Endothelial cell of umbilical vein (primary cell): ENCODE data around the gene INHBE. TPM values are rescaled to one million over a fixed set of nuclear protein-coding genes. Genes with fewer than 3 reads are reported as not detected.

Experiments used
- BruUV-seq: library from RNA; stranded (reverse); fragments of 400-500 nt; replicated peaks from 2 replicates; lab custom pipeline; 2021; lab: Mats Ljungman, UMichigan
- CTCF ChIA-PET: fragments of 300-600, 350-600 bp; sonication (Branson Sonifier 250); formaldehyde crosslinking; loops from one replicate; lab custom pipeline; 2021; ENCODE audit warnings: antibody characterized with exemption, inconsistent platforms; lab: Charles Lee
- POLR2A ChIA-PET: fragments of 300-600, 350-600 bp; sonication (Branson Sonifier 250); formaldehyde crosslinking; loops from one replicate; lab custom pipeline; 2021; ENCODE audit warnings: antibody characterized with exemption, inconsistent platforms; lab: Charles Lee
- DNase-seq: peaks from one replicate; pipeline ENCODE4 v3.0.0-alpha.2; 2011; ENCODE audit warnings: low read depth, low spot score
- FAIRE-seq: peaks from 2 replicates; lab custom pipeline; 2011; peaks lifted over from hg19 to GRCh38; lab: Jason Lieb, UNC
- H2AFZ ChIP-seq: 2 replicates; pipeline ENCODE4 v1.6.0; 2012; ENCODE audit warnings: low read depth, low read length, control low read depth, inconsistent platforms
- H3K27ac ChIP-seq: 2 replicates; pipeline ENCODE4 v1.5.1; 2011; ENCODE audit warnings: low read depth, mild to moderate bottlenecking, control low read depth, low read length, moderate library complexity; ENCODE audit not compliant: insufficient read depth
- H3K27me3 ChIP-seq, 2 experiments: 2 replicates each; pipeline versions ENCODE4 v1.6.0 to v1.6.1; 2011; ENCODE audit warnings: low read length in 2 of 2, mixed read lengths in 1 of 2; ENCODE audit not compliant: control insufficient read depth in 2 of 2, insufficient read depth in 2 of 2
- H3K36me3 ChIP-seq, 2 experiments: 2 replicates in 1 of 2; 3 replicates in 1 of 2; pipeline ENCODE4 v1.5.1; 2011; ENCODE audit warnings: low read length in 2 of 2, mild to moderate bottlenecking in 1 of 2, moderate library complexity in 1 of 2; ENCODE audit not compliant: control insufficient read depth in 2 of 2, insufficient read depth in 2 of 2; ENCODE audit errors: extremely low read depth in 1 of 2
- H3K4me1 ChIP-seq: 3 replicates; pipeline ENCODE4 v1.5.1; 2011; ENCODE audit warnings: mild to moderate bottlenecking, low read length; ENCODE audit not compliant: control insufficient read depth, insufficient read depth; ENCODE audit errors: extremely low read depth
- H3K4me2 ChIP-seq: 2 replicates; pipeline ENCODE4 v1.6.1; 2011; ENCODE audit warnings: low read length, control low read depth, mixed read lengths; ENCODE audit not compliant: insufficient read depth
- H3K4me3 ChIP-seq, 3 experiments: fragments of 200-600 bp in 1 of 3; sonication (generic), shearing (Covaris generic) in 1 of 3; replicated peaks in 1 of 3; 2 replicates each; pipeline ENCODE4 v1.5.1; 2011 to 2016; ENCODE audit warnings: control low read depth in 3 of 3, low read length in 3 of 3, mild to moderate bottlenecking in 2 of 3, inconsistent platforms in 1 of 3, low read depth in 1 of 3, moderate library complexity in 1 of 3; ENCODE audit not compliant: insufficient read depth in 1 of 3
- H3K79me2 ChIP-seq: 2 replicates; pipeline ENCODE4 v1.6.0; 2012; ENCODE audit warnings: low read length, inconsistent platforms; ENCODE audit not compliant: control insufficient read depth, insufficient read depth
- H3K9ac ChIP-seq: replicated peaks from 2 replicates; pipeline ENCODE3; 2011; ENCODE audit warnings: low read length, control low read depth; ENCODE audit not compliant: insufficient read depth; ENCODE audit errors: extremely low read depth
- H3K9me1 ChIP-seq: replicated peaks from 3 replicates; pipeline ENCODE4 v1.6.0; 2011; ENCODE audit warnings: mild to moderate bottlenecking, low read length; ENCODE audit not compliant: control insufficient read depth, insufficient read depth; ENCODE audit errors: extremely low read depth
- H3K9me3 ChIP-seq: replicated peaks from 2 replicates; pipeline ENCODE4 v1.5.1; 2012; ENCODE audit warnings: low read length, inconsistent platforms; ENCODE audit not compliant: control insufficient read depth, insufficient read depth
- H4K20me1 ChIP-seq: replicated peaks from 2 replicates; pipeline ENCODE3; 2011; ENCODE audit warnings: mild to moderate bottlenecking, low read length; ENCODE audit not compliant: control insufficient read depth, insufficient read depth; ENCODE audit errors: extremely low read depth
- CTCF ChIP-seq, 2 donors: IDR thresholded peaks; 1 replicate in 1 of 2; 2 replicates in 1 of 2; pipeline ENCODE4 v1.5.1; 2011; ENCODE audit warnings: low read length in 2 of 2, mild to moderate bottlenecking in 2 of 2, moderate library complexity in 2 of 2, control low read depth in 1 of 2, inconsistent platforms in 1 of 2, low read depth in 1 of 2; ENCODE audit not compliant: insufficient read depth in 1 of 2; ENCODE audit errors: extremely low read depth in 1 of 2
- EZH2 ChIP-seq: IDR thresholded peaks from 2 replicates; pipeline ENCODE4 v1.6.1; 2012; ENCODE audit warnings: borderline replicate concordance, low read depth, mild to moderate bottlenecking, moderate library complexity, low read length, inconsistent platforms; ENCODE audit not compliant: severe bottlenecking
- FOS ChIP-seq: IDR thresholded peaks from 2 replicates; pipeline ENCODE4 v1.6.1; 2011; ENCODE audit warnings: mild to moderate bottlenecking, low read length, moderate library complexity, borderline replicate concordance; ENCODE audit not compliant: insufficient read depth
- GATA2 ChIP-seq: IDR thresholded peaks from 2 replicates; pipeline ENCODE4 v1.7.0; 2011; ENCODE audit warnings: low read depth, mild to moderate bottlenecking, moderate library complexity, mixed read lengths, low read length; ENCODE audit not compliant: insufficient read length, insufficient read depth
- JUN ChIP-seq: IDR thresholded peaks from 2 replicates; pipeline ENCODE4 v1.6.1; 2011; ENCODE audit warnings: borderline replicate concordance, low read depth; ENCODE audit not compliant: insufficient read length, insufficient read depth
- MYC ChIP-seq: IDR thresholded peaks from one replicate; pipeline ENCODE4 v1.6.1; 2011; ENCODE audit warnings: mild to moderate bottlenecking, low read depth, low read length
- POLR2A ChIP-seq: IDR thresholded peaks from 2 replicates; pipeline ENCODE4 v1.6.1; 2012; ENCODE audit warnings: low read depth, mild to moderate bottlenecking, control low read depth, low read length
- POLR2AphosphoS5 ChIP-seq: IDR thresholded peaks from 2 replicates; pipeline ENCODE4 v1.6.1; 2012; ENCODE audit warnings: low read depth, mild to moderate bottlenecking, control low read depth, low read length, moderate library complexity; ENCODE audit not compliant: insufficient read depth
- dilution Hi-C: fragments of 300-500 bp; cut with MboI; formaldehyde crosslinking; loops from one replicate; pipeline ENCODE4 v1.15.0; 2019; ENCODE audit warnings: low sequenced_read_pairs; ENCODE audit not compliant: extremely low pct_ligation_motif_present
- intact Hi-C: fragments of 100-400 bp; cut with micrococcal nuclease; formaldehyde crosslinking; loops from one replicate; pipeline ENCODE4 v1.10.0; 2022
- polyA plus RNA-seq, 4 experiments: library from polyadenylated mRNA; depleted of rRNA in 3 of 4; stranded (reverse) in 3 of 4; unstranded in 1 of 4; fragments of >200 nt; gene quantifications; 2 replicates each; pipeline versions ENCODE4 v1.2.1 to v1.2.3, GENCODE V29; 2011 to 2012; ENCODE audit warnings: missing spikeins in 1 of 4
- total RNA-seq: library from RNA; stranded (reverse); gene quantifications from 2 replicates; pipeline ENCODE4 v1.2.3, GENCODE V29; 2021
- TF ChIP-seq, protein P1 (sequence below): IDR thresholded peaks from 2 replicates; pipeline ENCODE4 v1.6.1; 2011; ENCODE audit not compliant: insufficient read depth, insufficient read length

Gene INHBE
- total and polyA plus RNA-seq, 2 donors (not counting 3 experiments of a cell fraction or from before 2014, with no cell fraction given): not detected

- Histone ChIP-seq H3K79me2 (peaks cover 23% of the 10 kb centered on the region), H3K9me3 (no peaks in the 10 kb centered on the region), H3K4me1 (peaks cover 9% of the 10 kb centered on the region), H3K4me2 (peak overlapping the region; percentile 87), H3K9ac (peak overlapping the region; percentile 91), H3K27ac (peak overlapping the region; percentile 48), H2AFZ (peak overlapping the region; percentile 77), H3K27me3 (no peaks in the 10 kb centered on the region), H3K36me3 (peaks cover 10 to 18% of the 10 kb centered on the region in 2 experiments), H3K9me1 (no peaks in the 10 kb centered on the region), H3K4me3 (peak overlapping the region; percentile 60 to 99 (median 94)), H4K20me1 (no peaks in the 10 kb centered on the region)
- DNase-seq: peak; percentile 38
- dilution Hi-C loops: no loop called here
- ChIA-PET POLR2A (interaction anchor here (0.7 kb wide), 1 partner anchor 15 kb away, joined by 3 read pairs; no protein-coding TSS in a partner anchor), CTCF (interaction anchor here (1.1 kb wide), 2 partner anchors 9 to 13 kb away, joined by 3 read pairs; no protein-coding TSS in a partner anchor)
- intact Hi-C loops: loop anchor here (1.0 to 5.0 kb wide), 3 partner anchors 29 to 58 kb away; partner anchors contain the start of genes DCTN2, DDIT3, GLI1 and MBD6
- no peak for FAIRE-seq
- TF ChIP-seq POLR2A: no peak
- no peak for TF ChIP-seq POLR2AphosphoS5
- TF ChIP-seq JUN: no peak
- TF ChIP-seq MYC: no peak
- BruUV-seq: TSS peak; percentile 40
These were observed 33.5 kb downstream of the INHBE start for GRCh38 chr12:57488402-57489156.

- DNase-seq: no peak
- Histone ChIP-seq H3K27ac (no peak overlapping the region), H3K4me2 (peak overlapping the region; percentile 87), H3K4me3 (peak overlapping the region in 1 of 3 experiments; percentile 94), H3K36me3 (peaks cover 10 to 18% of the 10 kb centered on the region in 2 experiments), H3K9ac (no peak overlapping the region), H4K20me1 (no peaks in the 10 kb centered on the region), H3K27me3 (no peaks in the 10 kb centered on the region), H3K4me1 (peaks cover 9% of the 10 kb centered on the region), H3K9me1 (no peaks in the 10 kb centered on the region), H2AFZ (no peak overlapping the region), H3K9me3 (no peaks in the 10 kb centered on the region), H3K79me2 (peaks cover 23% of the 10 kb centered on the region)
- BruUV-seq: no TSS peak
- TF ChIP-seq POLR2A (no peak), POLR2AphosphoS5 (no peak), GATA2 (no peak), JUN (no peak), EZH2 (no peak), MYC (no peak), FOS (no peak), CTCF (IDR thresholded peaks at IDR 0.05; ENCODE audit: extremely low read depth in 1 of 2, insufficient read depth in 1 of 2, low read depth in 1 of 2, low read length in 2 of 2) (no peak)
- TF ChIP-seq, protein P1, sequence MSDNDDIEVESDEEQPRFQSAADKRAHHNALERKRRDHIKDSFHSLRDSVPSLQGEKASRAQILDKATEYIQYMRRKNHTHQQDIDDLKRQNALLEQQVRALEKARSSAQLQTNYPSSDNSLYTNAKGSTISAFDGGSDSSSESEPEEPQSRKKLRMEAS: no peak
- ChIA-PET POLR2A (interaction anchor here (0.7 kb wide), 1 partner anchor 14 kb away, joined by 3 read pairs; no protein-coding TSS in a partner anchor), CTCF (interaction anchor here (1.1 kb wide), 1 partner anchor 8 kb away, joined by 3 read pairs; no protein-coding TSS in a partner anchor)
- FAIRE-seq: no peak
- dilution Hi-C loops (no loop called here), intact Hi-C loops (loop anchor here (2.0 to 5.0 kb wide), 2 partner anchors 33 to 58 kb away; partner anchors contain the start of genes DCTN2, DDIT3 and MBD6)
These were observed 34.1 kb downstream of the INHBE start for GRCh38 chr12:57489157-57489641.
